T-helper 2 cell treated with Interferon-gamma antibody and Interleukin-4, amounts not matched to agents 100 ng/mL and 5 ng/mL, for 36 hours (primary cell): ENCODE results near the gene MAP1LC3B2. TPM values are rescaled to one million over a fixed set of nuclear protein-coding genes. Genes with fewer than 3 reads are reported as not detected.

ENCODE experiments used
- intact Hi-C: fragments of 100-400 bp; cut with micrococcal nuclease; formaldehyde crosslinking; loops from one replicate; pipeline ENCODE4 v1.15.1; 2023
- total RNA-seq: library from RNA; stranded (reverse); gene quantifications from 2 replicates; pipeline ENCODE4 v1.2.3, GENCODE V29; 2022

MAP1LC3B2 gene
- 0.50 and 0.77 TPM in 2 replicates for total RNA-seq

- intact Hi-C loops, result loop anchor here (1.0 to 10.0 kb wide), 7 partner anchors 21 to 363 kb away; no protein-coding TSS in a partner anchor
Measured at GRCh38 chr12:116559162-116559935, at the start of gene MAP1LC3B2. Gene MAP1LC3B2, plus strand, starts transcription at chr12:116559381. Its CDS starts 16,562 bp downstream, at chr12:116575943.

- intact Hi-C loops, result no loop called here
Measured at GRCh38 chr12:116513944-116514343, 45.2 kb upstream of the MAP1LC3B2 start.

DNA sequence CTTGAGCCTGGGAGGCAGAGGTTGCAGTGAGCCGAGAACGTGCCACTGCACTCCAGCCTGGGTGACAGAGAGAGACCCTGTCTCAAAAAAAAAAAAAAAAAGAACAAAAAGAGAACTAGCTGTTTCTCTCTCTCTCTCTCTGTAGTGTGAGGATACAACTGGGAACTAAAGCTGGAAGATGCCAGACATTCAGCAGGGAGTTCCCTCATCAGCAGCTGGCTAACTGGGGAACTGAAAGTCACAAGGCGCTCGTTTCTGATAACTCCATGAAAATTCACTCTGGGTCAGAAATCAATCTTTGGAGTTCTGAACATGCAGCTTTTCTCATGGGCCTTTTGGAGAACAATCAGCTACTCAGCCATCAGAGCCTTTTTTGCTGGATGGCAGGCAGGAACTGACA lies 43.5 kb upstream of the MAP1LC3B2 start:
- intact Hi-C loops, result no loop called here

GRCh38 chr12:116516657-116517056 lies 42.5 kb upstream of the MAP1LC3B2 start:
- intact Hi-C loops, result no loop called here

- intact Hi-C loops, result no loop called here
Measured at GRCh38 chr12:116517431-116518045, 41.6 kb upstream of the MAP1LC3B2 start.

DNA sequence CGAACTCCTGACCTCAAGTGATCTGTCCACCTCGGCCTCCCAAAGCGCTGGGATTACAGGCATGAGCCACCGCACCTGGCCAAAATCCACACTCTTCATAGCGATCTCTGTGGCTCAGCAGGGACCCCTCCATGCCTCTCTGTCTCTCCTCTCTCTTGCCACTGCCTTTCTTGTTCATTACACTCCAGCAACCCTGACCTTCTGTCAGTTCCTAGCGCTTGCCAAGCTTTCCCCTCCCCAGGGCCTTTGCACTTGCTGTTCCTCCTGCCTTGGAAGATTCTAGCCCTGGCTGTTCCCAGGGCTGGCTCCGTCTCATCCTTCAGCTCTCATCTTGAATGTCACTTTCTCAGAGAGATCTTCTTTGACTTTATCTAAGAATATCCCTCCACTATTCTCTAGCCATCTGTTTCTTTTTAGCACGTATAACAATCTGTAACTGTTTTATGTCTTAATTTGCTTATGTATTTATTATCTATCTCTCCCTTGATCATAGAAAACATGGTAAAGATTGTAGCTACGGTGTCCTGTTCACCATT lies 38.9 kb upstream of the MAP1LC3B2 start:
- intact Hi-C loops, result no loop called here

- intact Hi-C loops, result no loop called here
Measured at GRCh38 chr12:116520801-116521471, 38.2 kb upstream of the MAP1LC3B2 start.

GRCh38 chr12:116524311-116524710 lies 34.9 kb upstream of the MAP1LC3B2 start:
- intact Hi-C loops, result no loop called here

GRCh38 chr12:116524964-116525379 lies 34.2 kb upstream of the MAP1LC3B2 start:
- intact Hi-C loops, result no loop called here

DNA sequence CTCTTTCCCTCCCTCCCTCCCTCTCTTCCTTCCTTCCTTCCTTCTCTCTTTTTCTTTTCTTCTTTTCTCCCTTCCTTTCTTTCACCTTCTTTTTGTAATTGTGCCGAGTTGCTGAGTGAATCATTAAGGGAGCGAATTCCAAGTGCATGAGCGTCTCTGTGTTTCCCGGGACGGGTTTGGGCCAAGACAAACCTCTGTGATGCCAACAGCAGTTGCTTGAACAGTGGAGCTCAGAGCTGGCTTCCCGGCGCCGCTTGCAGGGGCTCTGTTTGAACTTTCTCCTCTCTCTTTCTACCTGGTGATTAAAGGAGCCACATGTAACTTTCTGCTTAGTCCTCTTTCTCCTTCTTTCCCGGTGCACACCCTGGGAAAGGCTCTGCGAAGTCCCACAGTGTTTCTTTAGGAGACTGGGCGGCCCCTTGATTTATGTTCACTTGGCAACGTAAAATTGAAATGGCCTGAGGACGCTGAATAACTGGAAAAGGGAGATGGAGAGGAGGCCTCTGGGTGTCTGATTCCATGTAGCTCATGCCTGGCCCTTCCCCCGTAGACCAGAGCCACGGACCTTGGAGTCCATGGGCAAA lies 33.7 kb upstream of the MAP1LC3B2 start:
- intact Hi-C loops, result no loop called here

GRCh38 chr12:116528065-116528464 lies 31.1 kb upstream of the MAP1LC3B2 start:
- intact Hi-C loops, result no loop called here

- intact Hi-C loops, result no loop called here
Measured at GRCh38 chr12:116528498-116528897, 30.7 kb upstream of the MAP1LC3B2 start.

GRCh38 chr12:116529048-116529447 lies 30.1 kb upstream of the MAP1LC3B2 start:
- intact Hi-C loops, result no loop called here

GRCh38 chr12:116529686-116530085 lies 29.5 kb upstream of the MAP1LC3B2 start:
- intact Hi-C loops, result loop anchor here (10.0 kb wide), 2 partner anchors 65 to 205 kb away; partner anchors contain the start of genes RNFT2 and SPRING1

- intact Hi-C loops, result loop anchor here (10.0 kb wide), 2 partner anchors 62 to 202 kb away; partner anchors contain the start of genes RNFT2 and SPRING1
Measured at GRCh38 chr12:116532428-116532827, 26.8 kb upstream of the MAP1LC3B2 start.

DNA sequence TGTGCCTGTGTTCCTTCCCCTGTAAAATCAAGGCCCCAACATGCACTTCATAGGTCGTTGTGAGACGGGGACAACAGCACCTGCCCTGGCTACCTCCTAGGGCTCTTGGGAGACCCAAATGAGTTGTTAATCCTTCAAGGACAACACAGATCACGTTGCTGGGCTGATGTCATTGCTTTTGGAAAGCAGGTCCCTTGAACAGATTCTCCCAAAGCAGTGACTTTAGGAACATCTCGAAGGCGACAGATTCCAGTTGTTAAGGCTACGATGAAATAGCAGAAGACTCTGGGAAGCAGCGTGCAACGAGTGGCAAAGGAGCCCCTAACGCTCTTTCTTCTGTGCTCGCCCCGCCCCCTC lies 26.2 kb upstream of the MAP1LC3B2 start:
- intact Hi-C loops, result loop anchor here (1.0 to 10.0 kb wide), 3 partner anchors 26 to 202 kb away; partner anchors contain the start of genes MAP1LC3B2, RNFT2 and SPRING1

DNA sequence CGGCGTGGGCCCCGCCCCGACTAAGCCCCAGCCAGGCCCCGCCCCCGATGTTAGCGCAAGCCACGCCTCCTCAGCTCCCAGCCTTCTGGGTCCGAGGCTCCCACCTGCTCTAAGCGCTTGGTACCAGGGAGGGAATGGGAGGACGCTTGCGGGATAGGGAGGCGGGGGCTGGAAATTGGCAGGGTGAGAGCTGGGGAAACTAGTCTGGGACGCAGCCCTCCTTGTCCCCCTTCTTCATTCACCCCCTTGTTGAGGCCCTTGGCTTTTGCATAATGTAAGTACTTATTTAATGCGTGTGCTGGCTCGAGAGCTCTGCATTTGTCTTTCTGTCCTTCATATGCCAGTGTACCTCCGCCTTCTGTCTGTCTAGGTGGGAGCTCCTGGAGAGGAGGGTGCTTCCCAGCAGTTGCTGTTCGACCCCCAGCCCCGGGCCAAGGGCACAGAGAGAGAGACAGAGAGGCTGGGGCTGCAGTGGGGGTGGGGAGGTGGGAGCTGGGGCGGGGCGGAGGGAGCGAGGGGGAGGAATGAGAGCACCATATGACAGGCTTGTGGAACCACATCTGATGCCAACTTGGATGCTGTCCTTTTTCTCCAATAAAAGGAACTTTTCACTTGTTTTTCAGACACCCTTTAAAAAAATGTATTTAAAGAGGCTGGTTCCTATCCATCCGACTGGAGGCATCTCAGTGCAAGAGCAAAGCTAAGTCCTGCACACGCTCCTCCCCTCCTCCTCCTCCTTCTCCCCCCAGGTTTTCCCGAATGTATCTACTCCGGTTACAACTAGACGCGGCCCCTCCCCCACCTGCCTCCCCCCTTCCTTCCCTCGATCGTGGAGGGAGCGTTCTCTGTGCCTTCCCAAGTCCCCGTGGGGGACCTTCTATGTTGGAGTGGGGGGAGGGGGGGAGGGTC lies 25.6 kb upstream of the MAP1LC3B2 start:
- intact Hi-C loops, result loop anchor here (1.0 to 10.0 kb wide), 3 partner anchors 26 to 201 kb away; partner anchors contain the start of genes MAP1LC3B2, RNFT2 and SPRING1

- intact Hi-C loops, result loop anchor here (10.0 kb wide), 2 partner anchors 60 to 200 kb away; partner anchors contain the start of genes RNFT2 and SPRING1
Measured at GRCh38 chr12:116534311-116535121, 24.7 kb upstream of the MAP1LC3B2 start.

DNA sequence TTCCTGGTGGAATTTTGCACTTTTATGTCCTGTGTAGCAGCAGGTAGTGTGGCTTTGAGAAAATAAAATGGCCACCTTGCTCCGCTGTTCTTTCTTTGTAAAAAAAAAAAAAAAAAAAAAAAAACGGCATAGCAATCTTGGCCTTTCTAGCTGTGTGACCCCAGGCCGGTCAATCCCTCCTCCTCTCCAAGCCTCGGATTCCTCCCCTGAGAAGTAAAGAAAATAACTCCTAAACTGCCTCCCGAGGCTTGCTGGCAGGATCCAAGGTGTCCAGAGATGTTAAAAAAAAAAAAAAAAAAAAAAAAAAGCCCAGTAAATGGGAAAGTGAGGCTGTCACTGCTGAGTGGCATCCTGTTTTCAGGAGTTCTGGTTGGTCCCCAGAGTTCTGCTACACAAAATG lies 23.9 kb upstream of the MAP1LC3B2 start:
- intact Hi-C loops, result loop anchor here (10.0 kb wide), 2 partner anchors 60 to 200 kb away; partner anchors contain the start of genes RNFT2 and SPRING1
